Ishikawa (cell line): Measurements from ENCODE around the gene GPR63.

Experiments used
- CEBPB ChIP-seq: IDR thresholded peaks from 2 replicates; pipeline ENCODE4 v1.6.1; 2012
- CREB1 ChIP-seq: IDR thresholded peaks from 2 replicates; pipeline ENCODE4 v1.6.1; 2012; ENCODE audit warnings: low read depth
- EGR1 ChIP-seq: IDR thresholded peaks from 2 replicates; pipeline ENCODE4 v1.6.1; 2012
- EP300 ChIP-seq: IDR thresholded peaks from 2 replicates; pipeline ENCODE4 v1.6.1; 2012; ENCODE audit warnings: borderline replicate concordance
- FOXM1 ChIP-seq: IDR thresholded peaks from 2 replicates; pipeline ENCODE4 v1.6.1; 2012; ENCODE audit warnings: low read depth, borderline replicate concordance
- MAX ChIP-seq: IDR thresholded peaks from 2 replicates; pipeline ENCODE4 v1.6.1; 2012
- NFIC ChIP-seq: IDR thresholded peaks from 2 replicates; pipeline ENCODE4 v1.6.1; 2012
- RAD21 ChIP-seq: IDR thresholded peaks from 2 replicates; pipeline ENCODE4 v1.6.1; 2012; ENCODE audit warnings: low read depth
- REST ChIP-seq: IDR thresholded peaks from 2 replicates; pipeline ENCODE4 v1.6.1; 2012; ENCODE audit warnings: low read depth, mild to moderate bottlenecking
- TAF1 ChIP-seq: IDR thresholded peaks from 2 replicates; pipeline ENCODE4 v1.6.1; 2012; ENCODE audit warnings: low read depth, mild to moderate bottlenecking
- TCF12 ChIP-seq: IDR thresholded peaks from 2 replicates; pipeline ENCODE4 v1.6.1; 2012; ENCODE audit warnings: low read depth
- TEAD4 ChIP-seq: IDR thresholded peaks from 2 replicates; pipeline ENCODE4 v1.6.1; 2012
- USF1 ChIP-seq: IDR thresholded peaks from 2 replicates; pipeline ENCODE4 v1.6.1; 2012
- YY1 ChIP-seq: IDR thresholded peaks from 2 replicates; pipeline ENCODE4 v1.6.1; 2012; ENCODE audit warnings: low read depth
- ZBTB7A ChIP-seq: IDR thresholded peaks from 2 replicates; pipeline ENCODE4 v1.6.1; 2012; ENCODE audit warnings: low read depth

Gene GPR63

GRCh38 chr6:96876886-96877545 is 39.7 kb upstream of the GPR63 start:
- no peak for TF ChIP-seq REST
- TF ChIP-seq EP300: no peak
- TF ChIP-seq USF1: no peak
- no peak for TF ChIP-seq YY1
- no peak for TF ChIP-seq NFIC
- no peak for TF ChIP-seq TCF12
- TF ChIP-seq EGR1: no peak
- TF ChIP-seq FOXM1: no peak
- TF ChIP-seq MAX: no peak
- TF ChIP-seq CEBPB: no peak
- TF ChIP-seq ZBTB7A: no peak
- TF ChIP-seq TAF1: no peak
- TF ChIP-seq TEAD4: no peak
- TF ChIP-seq CREB1: no peak
- TF ChIP-seq RAD21: no peak

- TF ChIP-seq TAF1: no peak
- no peak for TF ChIP-seq EP300
- TF ChIP-seq FOXM1: no peak
- TF ChIP-seq CEBPB: no peak
- no peak for TF ChIP-seq USF1
- TF ChIP-seq TCF12: no peak
- TF ChIP-seq MAX: no peak
- no peak for TF ChIP-seq CREB1
- TF ChIP-seq EGR1: no peak
- TF ChIP-seq YY1: no peak
- TF ChIP-seq RAD21: no peak
- TF ChIP-seq TEAD4: no peak
- no peak for TF ChIP-seq NFIC
- TF ChIP-seq ZBTB7A: no peak
- TF ChIP-seq REST: no peak
Observed at GRCh38 chr6:96872976-96873375, 35.7 kb upstream of the GPR63 start.

GRCh38 chr6:96865055-96865405 is 27.8 kb upstream of the GPR63 start:
- no peak for TF ChIP-seq RAD21
- no peak for TF ChIP-seq EP300
- TF ChIP-seq TEAD4: no peak
- TF ChIP-seq EGR1: no peak
- TF ChIP-seq FOXM1: no peak
- no peak for TF ChIP-seq USF1
- TF ChIP-seq MAX: no peak
- no peak for TF ChIP-seq NFIC

GRCh38 chr6:96864216-96865054 is 27.2 kb upstream of the GPR63 start:
- no peak for TF ChIP-seq TEAD4
- no peak for TF ChIP-seq USF1
- TF ChIP-seq TAF1: no peak

- TF ChIP-seq NFIC (no peak), REST (no peak), FOXM1 (no peak), TEAD4 (no peak), CREB1 (no peak), MAX (no peak), ZBTB7A (no peak), EP300 (no peak)
Observed at GRCh38 chr6:96862560-96862959, 25.3 kb upstream of the GPR63 start.
